GM18507 (cell line): Measurements from ENCODE around the gene PDE2A.

Experiments used
- DNase-seq: peaks from one replicate; pipeline ENCODE4 v3.0.0; 2011; ENCODE audit warnings: low read depth; ENCODE audit not compliant: insufficient read length; ENCODE audit errors: extremely low spot score
- FAIRE-seq: peaks from 2 replicates; lab custom pipeline; 2011; peaks lifted over from hg19 to GRCh38; lab: Jason Lieb, UNC

The PDE2A gene

GRCh38 chr11:72668629-72669347 is 5.4 kb downstream of the PDE2A start:
- peak; percentile 72 for DNase-seq
- FAIRE-seq = peak; percentile 94

GRCh38 chr11:72665911-72666472 is 8.2 kb downstream of the PDE2A start:
- FAIRE-seq = no peak
- DNase-seq = no peak

- no peak for DNase-seq
- no peak for FAIRE-seq
These were observed 12.2 kb downstream of the PDE2A start for GRCh38 chr11:72662036-72662435.

- FAIRE-seq = no peak
- DNase-seq = no peak
These were observed 12.7 kb downstream of the PDE2A start for GRCh38 chr11:72661486-72661885.

- FAIRE-seq (no peak), DNase-seq (no peak)
These were observed 15.1 kb downstream of the PDE2A start for GRCh38 chr11:72658989-72659640.

- DNase-seq (no peak), FAIRE-seq (no peak)
These were observed 16.7 kb downstream of the PDE2A start for GRCh38 chr11:72657411-72658100.

GRCh38 chr11:72655896-72656464 is 18.2 kb downstream of the PDE2A start:
- no peak for FAIRE-seq

GRCh38 chr11:72655014-72655413 is 19.2 kb downstream of the PDE2A start:
- DNase-seq (no peak), FAIRE-seq (no peak)

More at GRCh38 chr11:72655896-72656464, 18.2 kb downstream of the PDE2A start:
- DNase-seq = no peak

GRCh38 chr11:72653649-72654048 is 20.6 kb downstream of the PDE2A start:
- no peak for DNase-seq
- FAIRE-seq = no peak

- DNase-seq = no peak
- FAIRE-seq = no peak
These were observed 21.2 kb downstream of the PDE2A start for GRCh38 chr11:72652873-72653630.

- DNase-seq = no peak
- no peak for FAIRE-seq
These were observed 22.1 kb downstream of the PDE2A start for GRCh38 chr11:72652133-72652532.

GRCh38 chr11:72649215-72649976 is 24.8 kb downstream of the PDE2A start:
- no peak for DNase-seq

GRCh38 chr11:72648384-72649136 is 25.7 kb downstream of the PDE2A start:
- FAIRE-seq = no peak

More at GRCh38 chr11:72649215-72649976, 24.8 kb downstream of the PDE2A start:
- no peak for FAIRE-seq

GRCh38 chr11:72647882-72648281 is 26.3 kb downstream of the PDE2A start:
- FAIRE-seq = no peak
- no peak for DNase-seq

More at GRCh38 chr11:72648384-72649136, 25.7 kb downstream of the PDE2A start:
- no peak for DNase-seq

GRCh38 chr11:72646472-72646871 is 27.8 kb downstream of the PDE2A start:
- DNase-seq (no peak), FAIRE-seq (no peak)

- DNase-seq (no peak), FAIRE-seq (no peak)
These were observed 28.2 kb downstream of the PDE2A start for GRCh38 chr11:72646024-72646423.

- DNase-seq = no peak
- FAIRE-seq = no peak
These were observed 30.7 kb downstream of the PDE2A start for GRCh38 chr11:72643547-72643946.
